K562 (cell line): ENCODE data around the gene JUNB. TPM values are rescaled to one million over a fixed set of nuclear protein-coding genes. Genes with fewer than 3 reads are reported as not detected.

Experiments used
- ATF6 ChIP-seq: sonication (generic); formaldehyde crosslinking; IDR thresholded peaks from 2 replicates; pipeline ENCODE4 v1.4.0; 2020; ENCODE audit warnings: mild to moderate bottlenecking, missing genetic modification reagents
- BACH1 ChIP-seq: fragments of 200-800 bp; sonication (Bioruptor generic); IDR thresholded peaks from 2 replicates; pipeline ENCODE4 v1.6.1; 2016; ENCODE audit warnings: missing genetic modification characterization, missing compliant biosample characterization
- DPF2 ChIP-seq: fragments of 450-650 bp; IDR thresholded peaks from 2 replicates; pipeline ENCODE4 v1.6.1; 2016
- JUN ChIP-seq, 2 experiments: sonication (generic) in 1 of 2; formaldehyde crosslinking in 1 of 2; IDR thresholded peaks; 2 replicates each; pipeline versions ENCODE4 v1.6.1 to v1.8.0; 2012 to 2022; ENCODE audit warnings: borderline replicate concordance in 2 of 2, mild to moderate bottlenecking in 2 of 2, improper control_type of control experiment in 1 of 2, low read depth in 1 of 2, low read length in 1 of 2, missing genetic modification reagents in 1 of 2
- MYC ChIP-seq, 2 experiments: fragments of 250-450 bp in 1 of 2; sonication (Bioruptor Pico) in 1 of 2; IDR thresholded peaks; 2 replicates each; pipeline versions ENCODE4 v1.5.1 to v1.6.1; 2012 to 2021; ENCODE audit warnings: low read depth in 2 of 2, borderline replicate concordance in 1 of 2, improper control_type of control experiment in 1 of 2, low read length in 1 of 2, mild to moderate bottlenecking in 1 of 2, moderate library complexity in 1 of 2
- NFE2 ChIP-seq: IDR thresholded peaks from 2 replicates; pipeline ENCODE4 v1.6.1; 2014; ENCODE audit warnings: antibody characterized with exemption, low read depth
- NFIC ChIP-seq: fragments of 450-650 bp; IDR thresholded peaks from 2 replicates; pipeline ENCODE4 v1.6.1; 2017; ENCODE audit warnings: mild to moderate bottlenecking, inconsistent platforms
- PRDM10 ChIP-seq: fragments of 450-650 bp; IDR thresholded peaks from 2 replicates; pipeline ENCODE4 v1.6.1; 2018; ENCODE audit not compliant: partially characterized antibody
- RAD21 ChIP-seq, 2 experiments: fragments of 250-450 bp in 1 of 2; fragments of 450-650 bp in 1 of 2; sonication (Bioruptor Pico) in 1 of 2; formaldehyde crosslinking in 1 of 2; IDR thresholded peaks in 1 of 2; conservative IDR thresholded peaks in 1 of 2; 2 replicates each; pipeline versions ENCODE4 v1.4.0 to v1.8.0; 2020 to 2022; ENCODE audit warnings: mild to moderate bottlenecking in 2 of 2, moderate library complexity in 1 of 2
- RAD51 ChIP-seq: fragments of 450-650 bp; IDR thresholded peaks from 2 replicates; pipeline ENCODE4 v1.7.1; 2016; ENCODE audit warnings: low read depth, mild to moderate bottlenecking, borderline replicate concordance
- RCOR1 ChIP-seq, 2 experiments: IDR thresholded peaks; 2 replicates each; pipeline ENCODE4 v1.6.1; 2012; ENCODE audit warnings: low read depth in 2 of 2, low read length in 2 of 2, borderline replicate concordance in 1 of 2, improper control_type of control experiment in 1 of 2
- SP1 ChIP-seq: sonication (generic); formaldehyde crosslinking; IDR thresholded peaks from 2 replicates; pipeline ENCODE4 v1.8.1; 2022; ENCODE audit warnings: mild to moderate bottlenecking, missing genetic modification reagents
- STAT5A ChIP-seq: IDR thresholded peaks from 2 replicates; pipeline ENCODE4 v1.6.1; 2012; ENCODE audit warnings: low read length, inconsistent platforms, borderline replicate concordance
- TAF1 ChIP-seq: IDR thresholded peaks from 2 replicates; pipeline ENCODE4 v1.6.1; 2011; ENCODE audit warnings: mild to moderate bottlenecking, low read length, moderate library complexity; ENCODE audit not compliant: insufficient read depth, control insufficient read depth, severe bottlenecking; ENCODE audit errors: extremely low read depth
- TAL1 ChIP-seq: fragments of 450-650 bp; IDR thresholded peaks from 2 replicates; pipeline ENCODE4 v1.6.1; 2016; ENCODE audit warnings: mild to moderate bottlenecking
- polyA plus RNA-seq, 8 experiments: library from polyadenylated mRNA; depleted of rRNA in 4 of 8; stranded (reverse) in 5 of 8; unstranded in 3 of 8; fragments of >200 nt; fragmentation: Nextera tagmentation in 2 of 8; fragmentation: Illumina TruSeq in 1 of 8; extraction: Ambion mirVana in 2 of 8; extraction: Trizol in 1 of 8; gene quantifications; 2 replicates each; pipeline versions ENCODE4 v1.2.1 to v1.2.3, GENCODE V29; 2011 to 2014; ENCODE audit warnings: inconsistent platforms in 1 of 8, missing spikeins in 1 of 8
- total RNA-seq, 7 experiments: library from RNA; depleted of rRNA in 6 of 7; stranded (reverse); fragments of >200 nt in 6 of 7; fragmentation: Illumina TruSeq in 2 of 7; extraction: Trizol in 2 of 7; gene quantifications; 2 replicates each; pipeline versions ENCODE4 v1.2.1 to v1.2.3, GENCODE V29; 2011 to 2021; ENCODE audit warnings: low replicate concordance in 1 of 7
- TF ChIP-seq, protein P1 (sequence below): IDR thresholded peaks from 2 replicates; pipeline ENCODE4 v1.6.1; 2011; ENCODE audit warnings: borderline replicate concordance, low read depth, mild to moderate bottlenecking, moderate library complexity, low read length; ENCODE audit not compliant: insufficient read depth, poor library complexity, severe bottlenecking

Gene JUNB
- total and polyA plus RNA-seq, 9 of the 15 experiments (the other 6 are each of a cell fraction or from before 2014, with no cell fraction given): 0.23 to 88.1 (median 13.1) TPM

DNA sequence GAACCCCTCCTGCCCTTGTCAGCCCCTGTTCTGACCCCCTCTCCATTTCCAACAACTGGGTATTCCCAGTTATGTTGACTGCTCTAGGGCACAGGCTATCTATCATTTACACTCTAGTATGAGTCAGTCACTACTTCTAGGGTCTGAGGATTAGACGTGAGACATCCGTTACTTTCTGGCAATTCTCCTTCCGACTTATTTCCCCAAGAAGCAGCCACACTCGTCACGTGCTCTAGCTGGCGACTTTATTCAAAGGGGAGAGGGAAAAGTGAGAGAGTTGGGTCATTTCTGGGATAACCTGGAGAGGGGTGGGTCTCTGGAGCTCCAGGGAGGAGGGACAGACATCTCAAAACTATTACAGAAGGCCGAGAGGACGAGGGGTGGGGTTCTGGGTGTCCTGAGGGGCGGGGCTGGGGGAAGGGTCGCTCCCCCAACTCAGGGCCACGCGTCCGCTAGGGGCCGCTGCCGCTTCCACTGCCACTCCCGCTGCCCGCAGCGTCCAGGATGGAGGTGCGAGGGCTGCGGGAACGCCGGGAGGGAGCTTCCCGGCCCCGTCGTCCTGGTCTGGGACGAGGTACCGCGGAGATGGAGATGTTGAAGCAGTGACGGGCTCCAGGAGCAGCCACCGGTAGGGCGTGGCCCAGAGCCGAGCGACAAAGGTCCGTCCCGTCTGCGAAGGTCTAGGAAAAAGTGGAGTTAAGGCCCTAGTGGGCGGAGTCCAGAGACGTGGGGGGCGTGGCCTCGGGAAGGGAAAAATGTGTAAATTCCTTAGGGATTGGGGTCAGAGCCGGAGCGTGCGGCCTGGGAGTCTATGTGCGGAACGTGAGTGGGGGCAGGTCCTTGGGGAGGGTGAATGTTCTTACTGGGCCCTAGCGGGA lies 34.2 kb downstream of the JUNB start (continued):
- TF ChIP-seq SP1 (peak; percentile 71), TAF1 (no peak), TAL1 (no peak), RAD51 (peak; percentile 66), ATF6 (CRISPR knock-in tag) (no peak), RCOR1 (IDR thresholded peaks at IDR 0.05; ENCODE audit: borderline replicate concordance in 1 of 2, low read depth in 2 of 2, low read length in 2 of 2) (peak in 1 of 2 experiments; percentile 56; a peak in 2 of 4 replicates), PRDM10 (no peak), JUN (IDR thresholded peaks at IDR 0.05; ENCODE audit: borderline replicate concordance, low read depth, low read length) (no peak), JUN (CRISPR knock-in tag; IDR thresholded peaks at IDR 0.05; ENCODE audit: borderline replicate concordance) (0 out of 2 replicates have a peak, but pooled peaks have one; percentile 42), MYC (IDR thresholded peaks at IDR 0.05; ENCODE audit: low read depth, low read length) (peak; percentile 25; the same call in 1 of the 2 replicates), MYC (CRISPR knock-in tag; IDR thresholded peaks at IDR 0.05; ENCODE audit: borderline replicate concordance, low read depth) (no peak), NFE2 (no peak), NFIC (peak; percentile 93), DPF2 (0 out of 2 replicates have a peak, but pooled peaks have one; percentile 29), STAT5A (no peak), RAD21 (CRISPR knock-in tag; conservative IDR thresholded peaks at IDR 0.05 in 1 of 2, IDR thresholded peaks at IDR 0.05 in 1 of 2) (0 out of 4 replicates have a peak, but pooled peaks of 1 of the 2 experiments have one; percentile 16), BACH1 (tag) (no peak)
- TF ChIP-seq, protein P1, sequence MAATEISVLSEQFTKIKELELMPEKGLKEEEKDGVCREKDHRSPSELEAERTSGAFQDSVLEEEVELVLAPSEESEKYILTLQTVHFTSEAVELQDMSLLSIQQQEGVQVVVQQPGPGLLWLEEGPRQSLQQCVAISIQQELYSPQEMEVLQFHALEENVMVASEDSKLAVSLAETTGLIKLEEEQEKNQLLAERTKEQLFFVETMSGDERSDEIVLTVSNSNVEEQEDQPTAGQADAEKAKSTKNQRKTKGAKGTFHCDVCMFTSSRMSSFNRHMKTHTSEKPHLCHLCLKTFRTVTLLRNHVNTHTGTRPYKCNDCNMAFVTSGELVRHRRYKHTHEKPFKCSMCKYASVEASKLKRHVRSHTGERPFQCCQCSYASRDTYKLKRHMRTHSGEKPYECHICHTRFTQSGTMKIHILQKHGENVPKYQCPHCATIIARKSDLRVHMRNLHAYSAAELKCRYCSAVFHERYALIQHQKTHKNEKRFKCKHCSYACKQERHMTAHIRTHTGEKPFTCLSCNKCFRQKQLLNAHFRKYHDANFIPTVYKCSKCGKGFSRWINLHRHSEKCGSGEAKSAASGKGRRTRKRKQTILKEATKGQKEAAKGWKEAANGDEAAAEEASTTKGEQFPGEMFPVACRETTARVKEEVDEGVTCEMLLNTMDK: peak; percentile 64
